ENCODE measurements around the gene R3HDM2. TPM values are rescaled to one million over a fixed set of nuclear protein-coding genes. Genes with fewer than 3 reads are reported as not detected.

The R3HDM2 gene
- total and polyA plus RNA-seq, 4 donors: 7.4 to 28.9 (median 15.1) TPM

DNA sequence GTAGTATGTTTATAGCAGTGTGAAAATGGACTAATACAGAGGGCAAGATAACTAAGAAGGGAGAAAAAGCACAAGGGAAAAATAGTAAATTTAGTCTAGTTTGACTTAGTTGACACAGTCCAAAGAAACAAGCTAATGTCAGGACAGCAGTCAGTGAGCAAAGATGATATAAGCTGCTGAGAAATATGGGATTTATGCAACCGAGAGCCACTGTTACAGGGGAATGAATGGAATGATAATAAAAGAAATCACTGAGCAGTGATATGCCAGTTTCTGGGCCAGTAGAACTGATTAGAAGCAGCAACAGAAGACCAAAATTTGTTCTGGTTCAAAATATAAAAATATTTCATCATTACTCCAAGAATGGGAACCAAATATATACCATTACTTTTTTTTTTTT, 60.1 kb downstream of the R3HDM2 start:
- Histone ChIP-seq H3K27me3 (ENCODE audit: control insufficient read depth in 4 of 4, insufficient read depth in 4 of 4, low read length in 3 of 4) (no peaks in the 10 kb centered on the region), H3K27ac (ENCODE audit: low read depth in 1 of 2, low read length in 2 of 2) (no peak overlapping the region)
- WGBS: 90% methylated on average over 1 of the region's 1 CpG

DNA sequence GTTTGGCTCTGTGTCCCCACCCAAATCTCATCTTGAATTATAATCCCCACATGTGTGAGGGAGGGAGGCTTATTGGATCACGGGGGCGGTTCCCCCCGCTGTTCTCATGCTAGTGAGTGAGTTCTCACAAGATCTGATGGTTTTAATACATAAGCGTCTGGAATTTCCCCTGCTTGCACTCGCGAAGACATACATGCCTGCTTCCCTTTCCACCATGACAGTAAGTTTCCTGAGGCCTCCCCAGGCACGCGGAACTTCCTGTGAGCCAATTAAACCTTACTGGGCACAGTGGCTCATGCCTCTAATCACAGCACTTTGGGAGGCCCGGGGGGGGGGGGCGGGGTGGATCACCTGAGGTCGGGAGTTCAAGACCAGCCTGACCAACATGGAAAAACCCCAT, 60.8 kb downstream of the R3HDM2 start:
- Histone ChIP-seq H3K9ac (ENCODE audit: low read depth in 1 of 2, low read length in 2 of 2) (no peak overlapping the region), H3K27me3 (ENCODE audit: control insufficient read depth in 4 of 4, insufficient read depth in 4 of 4, low read length in 3 of 4) (no peaks in the 10 kb centered on the region), H3K9me3 (ENCODE audit: control insufficient read depth in 4 of 4, low read length in 3 of 4) (no peaks in the 10 kb centered on the region), H3K4me1 (ENCODE audit: control insufficient read depth in 4 of 4, insufficient read depth in 4 of 4, low read length in 3 of 4) (peaks cover 3 to 12% (median 8%) of the 10 kb centered on the region in 4 donors), H3K36me3 (ENCODE audit: control insufficient read depth in 4 of 4, insufficient read depth in 3 of 4, low read depth in 1 of 4, low read length in 3 of 4) (peaks cover 0 to 3% (median 2%) of the 10 kb centered on the region in 4 donors), H3K4me3 (ENCODE audit: low read depth in 1 of 3, low read length in 3 of 3) (no peak overlapping the region), H3K27ac (ENCODE audit: low read depth in 1 of 2, low read length in 2 of 2) (no peak overlapping the region)
- DNase-seq (ENCODE audit: low spot score): no peak
- 95% methylated on average over 11 of the region's 11 CpGs for WGBS
- TF ChIP-seq JUND (IDR thresholded peaks at IDR 0.05) (no peak), NR2F2 (IDR thresholded peaks at IDR 0.05) (no peak), RAD21 (IDR thresholded peaks at IDR 0.05) (no peak), FOXA1 (IDR thresholded peaks at IDR 0.05) (no peak), FOXA2 (IDR thresholded peaks at IDR 0.05) (no peak), GABPA (IDR thresholded peaks at IDR 0.05 in 1 of 2, conservative IDR thresholded peaks at IDR 0.05 in 1 of 2) (no peak)
- TF ChIP-seq, protein P1, sequence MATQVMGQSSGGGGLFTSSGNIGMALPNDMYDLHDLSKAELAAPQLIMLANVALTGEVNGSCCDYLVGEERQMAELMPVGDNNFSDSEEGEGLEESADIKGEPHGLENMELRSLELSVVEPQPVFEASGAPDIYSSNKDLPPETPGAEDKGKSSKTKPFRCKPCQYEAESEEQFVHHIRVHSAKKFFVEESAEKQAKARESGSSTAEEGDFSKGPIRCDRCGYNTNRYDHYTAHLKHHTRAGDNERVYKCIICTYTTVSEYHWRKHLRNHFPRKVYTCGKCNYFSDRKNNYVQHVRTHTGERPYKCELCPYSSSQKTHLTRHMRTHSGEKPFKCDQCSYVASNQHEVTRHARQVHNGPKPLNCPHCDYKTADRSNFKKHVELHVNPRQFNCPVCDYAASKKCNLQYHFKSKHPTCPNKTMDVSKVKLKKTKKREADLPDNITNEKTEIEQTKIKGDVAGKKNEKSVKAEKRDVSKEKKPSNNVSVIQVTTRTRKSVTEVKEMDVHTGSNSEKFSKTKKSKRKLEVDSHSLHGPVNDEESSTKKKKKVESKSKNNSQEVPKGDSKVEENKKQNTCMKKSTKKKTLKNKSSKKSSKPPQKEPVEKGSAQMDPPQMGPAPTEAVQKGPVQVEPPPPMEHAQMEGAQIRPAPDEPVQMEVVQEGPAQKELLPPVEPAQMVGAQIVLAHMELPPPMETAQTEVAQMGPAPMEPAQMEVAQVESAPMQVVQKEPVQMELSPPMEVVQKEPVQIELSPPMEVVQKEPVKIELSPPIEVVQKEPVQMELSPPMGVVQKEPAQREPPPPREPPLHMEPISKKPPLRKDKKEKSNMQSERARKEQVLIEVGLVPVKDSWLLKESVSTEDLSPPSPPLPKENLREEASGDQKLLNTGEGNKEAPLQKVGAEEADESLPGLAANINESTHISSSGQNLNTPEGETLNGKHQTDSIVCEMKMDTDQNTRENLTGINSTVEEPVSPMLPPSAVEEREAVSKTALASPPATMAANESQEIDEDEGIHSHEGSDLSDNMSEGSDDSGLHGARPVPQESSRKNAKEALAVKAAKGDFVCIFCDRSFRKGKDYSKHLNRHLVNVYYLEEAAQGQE (IDR thresholded peaks at IDR 0.05): no peak
- TF ChIP-seq, protein P2, sequence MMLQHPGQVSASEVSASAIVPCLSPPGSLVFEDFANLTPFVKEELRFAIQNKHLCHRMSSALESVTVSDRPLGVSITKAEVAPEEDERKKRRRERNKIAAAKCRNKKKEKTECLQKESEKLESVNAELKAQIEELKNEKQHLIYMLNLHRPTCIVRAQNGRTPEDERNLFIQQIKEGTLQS (IDR thresholded peaks at IDR 0.05): no peak
- TF ChIP-seq, protein P3, sequence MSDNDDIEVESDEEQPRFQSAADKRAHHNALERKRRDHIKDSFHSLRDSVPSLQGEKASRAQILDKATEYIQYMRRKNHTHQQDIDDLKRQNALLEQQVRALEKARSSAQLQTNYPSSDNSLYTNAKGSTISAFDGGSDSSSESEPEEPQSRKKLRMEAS (IDR thresholded peaks at IDR 0.05): no peak

More for the DNA sequence above, 60.1 kb downstream of the R3HDM2 start:
- Histone ChIP-seq H3K9me3 (ENCODE audit: control insufficient read depth in 4 of 4, low read length in 3 of 4) (no peaks in the 10 kb centered on the region), H3K4me1 (ENCODE audit: control insufficient read depth in 4 of 4, insufficient read depth in 4 of 4, low read length in 3 of 4) (peaks cover 3 to 12% (median 8%) of the 10 kb centered on the region in 4 donors), H3K9ac (ENCODE audit: low read depth in 1 of 2, low read length in 2 of 2) (no peak overlapping the region), H3K4me3 (ENCODE audit: low read depth in 1 of 3, low read length in 3 of 3) (no peak overlapping the region), H3K36me3 (ENCODE audit: control insufficient read depth in 4 of 4, insufficient read depth in 3 of 4, low read depth in 1 of 4, low read length in 3 of 4) (peaks cover 0 to 3% (median 0%) of the 10 kb centered on the region in 4 donors)
- TF ChIP-seq HNF4A (conservative IDR thresholded peaks at IDR 0.05) (no peak), FOXA2 (IDR thresholded peaks at IDR 0.05) (no peak), SP1 (IDR thresholded peaks at IDR 0.05) (no peak), HNF4G (IDR thresholded peaks at IDR 0.05) (no peak), JUND (IDR thresholded peaks at IDR 0.05) (no peak), EGR1 (IDR thresholded peaks at IDR 0.05; ENCODE audit: low read depth in 2 of 2) (no peak), NR2F2 (IDR thresholded peaks at IDR 0.05) (no peak), TAF1 (conservative IDR thresholded peaks at IDR 0.05) (no peak), YY1 (IDR thresholded peaks at IDR 0.05) (no peak), RXRA (IDR thresholded peaks at IDR 0.05) (no peak), FOXA1 (IDR thresholded peaks at IDR 0.05) (no peak)
- TF ChIP-seq, protein P4, sequence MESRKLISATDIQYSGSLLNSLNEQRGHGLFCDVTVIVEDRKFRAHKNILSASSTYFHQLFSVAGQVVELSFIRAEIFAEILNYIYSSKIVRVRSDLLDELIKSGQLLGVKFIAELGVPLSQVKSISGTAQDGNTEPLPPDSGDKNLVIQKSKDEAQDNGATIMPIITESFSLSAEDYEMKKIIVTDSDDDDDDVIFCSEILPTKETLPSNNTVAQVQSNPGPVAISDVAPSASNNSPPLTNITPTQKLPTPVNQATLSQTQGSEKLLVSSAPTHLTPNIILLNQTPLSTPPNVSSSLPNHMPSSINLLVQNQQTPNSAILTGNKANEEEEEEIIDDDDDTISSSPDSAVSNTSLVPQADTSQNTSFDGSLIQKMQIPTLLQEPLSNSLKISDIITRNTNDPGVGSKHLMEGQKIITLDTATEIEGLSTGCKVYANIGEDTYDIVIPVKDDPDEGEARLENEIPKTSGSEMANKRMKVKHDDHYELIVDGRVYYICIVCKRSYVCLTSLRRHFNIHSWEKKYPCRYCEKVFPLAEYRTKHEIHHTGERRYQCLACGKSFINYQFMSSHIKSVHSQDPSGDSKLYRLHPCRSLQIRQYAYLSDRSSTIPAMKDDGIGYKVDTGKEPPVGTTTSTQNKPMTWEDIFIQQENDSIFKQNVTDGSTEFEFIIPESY (IDR thresholded peaks at IDR 0.05): no peak
- TF ChIP-seq, protein P1 (IDR thresholded peaks at IDR 0.05): no peak
- TF ChIP-seq, protein P2 (IDR thresholded peaks at IDR 0.05): no peak
- TF ChIP-seq, protein P3 (IDR thresholded peaks at IDR 0.05): no peak
- TF ChIP-seq, protein P5, sequence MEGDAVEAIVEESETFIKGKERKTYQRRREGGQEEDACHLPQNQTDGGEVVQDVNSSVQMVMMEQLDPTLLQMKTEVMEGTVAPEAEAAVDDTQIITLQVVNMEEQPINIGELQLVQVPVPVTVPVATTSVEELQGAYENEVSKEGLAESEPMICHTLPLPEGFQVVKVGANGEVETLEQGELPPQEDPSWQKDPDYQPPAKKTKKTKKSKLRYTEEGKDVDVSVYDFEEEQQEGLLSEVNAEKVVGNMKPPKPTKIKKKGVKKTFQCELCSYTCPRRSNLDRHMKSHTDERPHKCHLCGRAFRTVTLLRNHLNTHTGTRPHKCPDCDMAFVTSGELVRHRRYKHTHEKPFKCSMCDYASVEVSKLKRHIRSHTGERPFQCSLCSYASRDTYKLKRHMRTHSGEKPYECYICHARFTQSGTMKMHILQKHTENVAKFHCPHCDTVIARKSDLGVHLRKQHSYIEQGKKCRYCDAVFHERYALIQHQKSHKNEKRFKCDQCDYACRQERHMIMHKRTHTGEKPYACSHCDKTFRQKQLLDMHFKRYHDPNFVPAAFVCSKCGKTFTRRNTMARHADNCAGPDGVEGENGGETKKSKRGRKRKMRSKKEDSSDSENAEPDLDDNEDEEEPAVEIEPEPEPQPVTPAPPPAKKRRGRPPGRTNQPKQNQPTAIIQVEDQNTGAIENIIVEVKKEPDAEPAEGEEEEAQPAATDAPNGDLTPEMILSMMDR (IDR thresholded peaks at IDR 0.05; ENCODE audit: low read depth, low read length, missing input control): no peak
- no peak for DNase-seq (ENCODE audit: low spot score)

All from liver (tissue), 9 donors.